ENCODE data around the gene ATP6V0A4.
A peak's percentile ranks its signal among the peaks of the same experiment; 100 is the strongest.

The ATP6V0A4 gene

DNA sequence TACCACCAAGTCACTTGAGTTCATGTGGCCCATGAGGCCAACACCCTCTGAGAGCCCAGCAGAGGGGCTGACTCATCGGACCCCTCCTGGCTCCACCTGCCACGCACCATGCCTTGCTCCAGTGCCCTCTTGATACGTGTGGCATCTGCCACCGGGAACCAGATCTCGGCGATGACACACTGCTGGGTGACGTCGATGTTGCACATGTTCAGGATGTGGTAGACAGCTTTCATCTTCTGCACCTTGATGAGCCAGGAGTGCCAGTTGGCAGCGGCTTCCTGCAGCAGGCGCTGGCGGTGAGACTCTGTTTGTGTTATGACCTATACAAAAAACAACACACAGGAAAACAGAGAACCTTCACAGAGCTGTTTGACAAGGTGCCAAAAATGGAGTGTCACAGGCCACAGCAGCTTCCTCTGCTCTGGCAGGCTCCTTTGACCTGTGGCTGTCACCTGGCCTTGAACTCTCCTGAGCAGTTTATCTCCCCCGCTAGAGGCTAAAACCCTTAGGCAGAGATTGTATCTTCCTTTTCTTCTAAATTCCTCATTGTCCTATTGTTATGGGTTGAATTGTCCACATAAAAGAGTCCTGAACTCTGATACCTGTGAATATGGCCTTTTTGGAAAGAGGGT lies 45.4 kb downstream of the ATP6V0A4 start:
- no peak for TF ChIP-seq NFIC (IDR thresholded peaks at IDR 0.05)
- peak; percentile 81 for TF ChIP-seq TEAD4 (IDR thresholded peaks at IDR 0.05)
- no peak for TF ChIP-seq TAF1 (IDR thresholded peaks at IDR 0.05; ENCODE audit: low read depth)
- TF ChIP-seq EGR1 (IDR thresholded peaks at IDR 0.05), result no peak
- no peak for TF ChIP-seq REST (IDR thresholded peaks at IDR 0.05; ENCODE audit: low read depth)
- peak; percentile 72 for TF ChIP-seq TCF12 (IDR thresholded peaks at IDR 0.05; ENCODE audit: low read depth)
- TF ChIP-seq CREB1 (IDR thresholded peaks at IDR 0.05; ENCODE audit: low read depth), result peak; percentile 38; the same call in 1 of the 2 replicates
- TF ChIP-seq RAD21 (IDR thresholded peaks at IDR 0.05; ENCODE audit: low read depth), result no peak
- TF ChIP-seq, protein P1, sequence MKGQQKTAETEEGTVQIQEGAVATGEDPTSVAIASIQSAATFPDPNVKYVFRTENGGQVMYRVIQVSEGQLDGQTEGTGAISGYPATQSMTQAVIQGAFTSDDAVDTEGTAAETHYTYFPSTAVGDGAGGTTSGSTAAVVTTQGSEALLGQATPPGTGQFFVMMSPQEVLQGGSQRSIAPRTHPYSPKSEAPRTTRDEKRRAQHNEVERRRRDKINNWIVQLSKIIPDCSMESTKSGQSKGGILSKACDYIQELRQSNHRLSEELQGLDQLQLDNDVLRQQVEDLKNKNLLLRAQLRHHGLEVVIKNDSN (IDR thresholded peaks at IDR 0.05), result no peak
- no peak for TF ChIP-seq CEBPB (IDR thresholded peaks at IDR 0.05)
- peak; percentile 55; the same call in 1 of the 2 replicates for TF ChIP-seq YY1 (IDR thresholded peaks at IDR 0.05; ENCODE audit: low read depth)
- peak; percentile 23; the same call in 1 of the 2 replicates for TF ChIP-seq FOXM1 (IDR thresholded peaks at IDR 0.05; ENCODE audit: borderline replicate concordance, low read depth)
- TF ChIP-seq, protein P2, sequence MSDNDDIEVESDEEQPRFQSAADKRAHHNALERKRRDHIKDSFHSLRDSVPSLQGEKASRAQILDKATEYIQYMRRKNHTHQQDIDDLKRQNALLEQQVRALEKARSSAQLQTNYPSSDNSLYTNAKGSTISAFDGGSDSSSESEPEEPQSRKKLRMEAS (IDR thresholded peaks at IDR 0.05), result peak; percentile 75
- peak; percentile 60; the same call in 1 of the 2 replicates for TF ChIP-seq EP300 (IDR thresholded peaks at IDR 0.05; ENCODE audit: borderline replicate concordance)
- TF ChIP-seq ZBTB7A (IDR thresholded peaks at IDR 0.05; ENCODE audit: low read depth), result no peak

- TF ChIP-seq, protein P2 (IDR thresholded peaks at IDR 0.05), result no peak
- TF ChIP-seq NFIC (IDR thresholded peaks at IDR 0.05) (no peak), CREB1 (IDR thresholded peaks at IDR 0.05; ENCODE audit: low read depth) (no peak)
Observed at GRCh38 chr7:138750901-138751464, 47.0 kb downstream of the ATP6V0A4 start.

GRCh38 chr7:138750473-138750872 lies 47.5 kb downstream of the ATP6V0A4 start:
- TF ChIP-seq, protein P1 (IDR thresholded peaks at IDR 0.05), result no peak
- TF ChIP-seq REST (IDR thresholded peaks at IDR 0.05; ENCODE audit: low read depth) (no peak), TEAD4 (IDR thresholded peaks at IDR 0.05) (no peak), CREB1 (IDR thresholded peaks at IDR 0.05; ENCODE audit: low read depth) (no peak), CEBPB (IDR thresholded peaks at IDR 0.05) (no peak), EGR1 (IDR thresholded peaks at IDR 0.05) (no peak), TAF1 (IDR thresholded peaks at IDR 0.05; ENCODE audit: low read depth) (no peak), TCF12 (IDR thresholded peaks at IDR 0.05; ENCODE audit: low read depth) (no peak)

- TF ChIP-seq TAF1 (IDR thresholded peaks at IDR 0.05; ENCODE audit: low read depth) (no peak), RAD21 (IDR thresholded peaks at IDR 0.05; ENCODE audit: low read depth) (no peak), CREB1 (IDR thresholded peaks at IDR 0.05; ENCODE audit: low read depth) (no peak), EP300 (IDR thresholded peaks at IDR 0.05; ENCODE audit: borderline replicate concordance) (no peak), FOXM1 (IDR thresholded peaks at IDR 0.05; ENCODE audit: borderline replicate concordance, low read depth) (no peak), NFIC (IDR thresholded peaks at IDR 0.05) (no peak), ZBTB7A (IDR thresholded peaks at IDR 0.05; ENCODE audit: low read depth) (no peak), CEBPB (IDR thresholded peaks at IDR 0.05) (no peak), YY1 (IDR thresholded peaks at IDR 0.05; ENCODE audit: low read depth) (no peak), EGR1 (IDR thresholded peaks at IDR 0.05) (no peak)
- TF ChIP-seq, protein P1 (IDR thresholded peaks at IDR 0.05), result no peak
Observed at GRCh38 chr7:138749960-138750359, 48.0 kb downstream of the ATP6V0A4 start.

- TF ChIP-seq ZBTB7A (IDR thresholded peaks at IDR 0.05; ENCODE audit: low read depth) (no peak), RAD21 (IDR thresholded peaks at IDR 0.05; ENCODE audit: low read depth) (no peak), EGR1 (IDR thresholded peaks at IDR 0.05) (no peak), YY1 (IDR thresholded peaks at IDR 0.05; ENCODE audit: low read depth) (no peak), TEAD4 (IDR thresholded peaks at IDR 0.05) (no peak), CREB1 (IDR thresholded peaks at IDR 0.05; ENCODE audit: low read depth) (no peak), NFIC (IDR thresholded peaks at IDR 0.05) (no peak), CEBPB (IDR thresholded peaks at IDR 0.05) (no peak), FOXM1 (IDR thresholded peaks at IDR 0.05; ENCODE audit: borderline replicate concordance, low read depth) (no peak), TCF12 (IDR thresholded peaks at IDR 0.05; ENCODE audit: low read depth) (no peak)
Observed at GRCh38 chr7:138748666-138749065, 49.3 kb downstream of the ATP6V0A4 start.
